GM12878 (cell line): Measurements from ENCODE around the gene TESK2. TPM values are rescaled to one million over a fixed set of nuclear protein-coding genes. Genes with fewer than 3 reads are reported as not detected.

Experiments
- ATAC-seq: fragments of 200-7000 bp; cut with Tn5 transposase; 3 replicates; pipeline ENCODE4 v1.9.1; 2020; ENCODE audit warnings: mild to moderate bottlenecking, moderate library complexity
- BruUV-seq: library from RNA; stranded (reverse); fragments of 400-500 nt; replicated peaks from 2 replicates; lab custom pipeline; 2021; lab: Mats Ljungman, UMichigan
- CTCF ChIA-PET: fragments of 300-600 bp; sonication (Branson Sonifier 250); formaldehyde crosslinking; extraction: SDS; loops from one replicate; lab custom pipeline; 2021; ENCODE audit warnings: inconsistent platforms; lab: Yijun Ruan, JAX
- POLR2A ChIA-PET: fragments of 350-600 bp; formaldehyde crosslinking; extraction: SDS; loops from one replicate; lab custom pipeline; 2021; ENCODE audit warnings: inconsistent platforms; lab: Charles Lee
- RAD21 ChIA-PET: fragments of 300-600 bp; sonication (Branson Sonifier 250); formaldehyde crosslinking; loops from one replicate; lab custom pipeline; 2023; ENCODE audit warnings: antibody characterized with exemption; ENCODE audit not compliant: unreplicated experiment; lab: Charles Lee
- SMC1A ChIA-PET: fragments of 300-600 bp; sonication (Branson Sonifier 250); formaldehyde crosslinking; loops from one replicate; lab custom pipeline; 2023; ENCODE audit not compliant: unreplicated experiment, uncharacterized antibody; lab: Charles Lee
- DNase-seq: peaks from one replicate; pipeline ENCODE4 v3.0.0-alpha.2; 2011; ENCODE audit warnings: low read depth, low spot score
- FAIRE-seq: peaks from 3 replicates; lab custom pipeline; 2011; peaks lifted over from hg19 to GRCh38; lab: Jason Lieb, UNC
- H2AFZ ChIP-seq: 2 replicates; pipeline ENCODE4 v1.6.0; 2011; ENCODE audit warnings: low read depth, low read length, control low read depth; ENCODE audit not compliant: control insufficient read depth
- H3K27ac ChIP-seq: 2 replicates; pipeline ENCODE4 v1.5.1; 2011; ENCODE audit warnings: control low read depth; ENCODE audit not compliant: control insufficient read depth, insufficient read depth
- H3K27me3 ChIP-seq, 2 experiments: replicated peaks in 1 of 2; 2 replicates each; pipeline versions ENCODE4 v1.6.0 to v1.6.1; 2011; ENCODE audit warnings: low read length in 1 of 2; ENCODE audit not compliant: control insufficient read depth in 2 of 2, insufficient read depth in 2 of 2
- H3K36me3 ChIP-seq, 2 experiments: 2 replicates each; pipeline ENCODE4 v1.5.1; 2011; ENCODE audit warnings: low read length in 1 of 2; ENCODE audit not compliant: control insufficient read depth in 2 of 2, insufficient read depth in 2 of 2
- H3K4me1 ChIP-seq: 2 replicates; pipeline ENCODE4 v1.6.1; 2011; ENCODE audit warnings: mild to moderate bottlenecking, low read length, moderate library complexity, mixed read lengths; ENCODE audit not compliant: control insufficient read depth, insufficient read depth
- H3K4me2 ChIP-seq: 2 replicates; pipeline ENCODE4 v1.6.0; 2011; ENCODE audit warnings: control low read depth; ENCODE audit not compliant: control insufficient read depth, insufficient read depth
- H3K4me3 ChIP-seq: fragments of 200-600 bp; sonication (generic); 2 replicates; pipeline ENCODE4 v1.5.1; 2016
- H3K79me2 ChIP-seq: 2 replicates; pipeline ENCODE4 v1.6.0; 2011; ENCODE audit warnings: low read length; ENCODE audit not compliant: control insufficient read depth, insufficient read depth
- H3K9ac ChIP-seq: 2 replicates; pipeline ENCODE4 v1.8.0; 2011; ENCODE audit warnings: low read length, control low read depth, mixed read lengths; ENCODE audit not compliant: control insufficient read depth, insufficient read depth
- H3K9me3 ChIP-seq: replicated peaks from 3 replicates; pipeline ENCODE4 v1.5.1; 2011; ENCODE audit warnings: mild to moderate bottlenecking, low read length; ENCODE audit not compliant: control insufficient read depth, insufficient read depth
- H4K20me1 ChIP-seq: 2 replicates; pipeline ENCODE4 v1.6.0; 2011; ENCODE audit not compliant: control insufficient read depth, insufficient read depth
- BACH1 ChIP-seq: fragments of 450-650 bp; IDR thresholded peaks from 2 replicates; pipeline ENCODE4 v1.6.1; 2017; ENCODE audit warnings: mild to moderate bottlenecking, borderline replicate concordance
- FOXK2 ChIP-seq: fragments of 450-650 bp; IDR thresholded peaks from 2 replicates; pipeline ENCODE4 v1.6.1; 2017; ENCODE audit warnings: mild to moderate bottlenecking, moderate library complexity
- LARP7 ChIP-seq: fragments of 450-650 bp; IDR thresholded peaks from 2 replicates; pipeline ENCODE4 v1.6.1; 2017; ENCODE audit warnings: mild to moderate bottlenecking
- MTA3 ChIP-seq: IDR thresholded peaks from 2 replicates; pipeline ENCODE4 v1.6.1; 2012; ENCODE audit warnings: low read length, inconsistent platforms, borderline replicate concordance
- NRF1 ChIP-seq: conservative IDR thresholded peaks from 2 replicates; pipeline ENCODE4 v1.6.1; 2011; ENCODE audit warnings: mild to moderate bottlenecking, low read depth, low read length, improper control_type of control experiment
- POLR2A ChIP-seq: IDR thresholded peaks from 2 replicates; pipeline ENCODE4 v1.6.1; 2011; ENCODE audit warnings: low read depth, mild to moderate bottlenecking, low read length
- RAD21 ChIP-seq: IDR thresholded peaks from 2 replicates; pipeline ENCODE4 v1.6.1; 2011; ENCODE audit warnings: mild to moderate bottlenecking, low read depth, low read length, moderate library complexity; ENCODE audit not compliant: insufficient read depth
- RFX5 ChIP-seq: IDR thresholded peaks from 2 replicates; pipeline ENCODE4 v1.6.1; 2011; ENCODE audit warnings: low read depth, low read length, improper control_type of control experiment
- SREBF1 ChIP-seq: IDR thresholded peaks from 2 replicates; pipeline ENCODE4 v1.6.1; 2012; ENCODE audit warnings: mild to moderate bottlenecking, low read length
- ZNF384 ChIP-seq: IDR thresholded peaks from 2 replicates; pipeline ENCODE4 v1.6.1; 2012; ENCODE audit warnings: low read depth, mild to moderate bottlenecking, low read length, improper control_type of control experiment, borderline replicate concordance
- WGBS: methylation state at CpG from one replicate; pipeline ENCODE4 v1.1.6; 2016; ENCODE audit warnings: low lambda C conversion rate; ENCODE audit not compliant: insufficient replicate concordance, insufficient coverage; ENCODE audit errors: missing lambda C conversion rate; 5-methylcytosine and 5-hydroxymethylcytosine counted together
- in situ Hi-C: fragments of 300-500 bp; cut with MboI; formaldehyde crosslinking; loops from 9 replicates; pipeline ENCODE4 v1.14.3; 2018; ENCODE audit warnings: mixed read lengths
- intact Hi-C: fragments of 100-400 bp; cut with micrococcal nuclease; formaldehyde crosslinking; loops from one replicate; pipeline ENCODE4 v1.14.2; 2022; ENCODE audit not compliant: unreplicated experiment
- polyA plus RNA-seq, 11 experiments: library from polyadenylated mRNA; depleted of rRNA in 4 of 11; unstranded in 6 of 11; stranded (reverse) in 5 of 11; fragments of >200 nt; fragmentation: Nextera tagmentation in 4 of 11; fragmentation: Illumina TruSeq in 1 of 11; extraction: Ambion mirVana in 4 of 11; extraction: Trizol in 1 of 11; gene quantifications; 1 replicate in 1 of 11; 2 replicates in 10 of 11; pipeline versions ENCODE4 v1.2.1 to v1.2.3, GENCODE V29; 2011 to 2016; ENCODE audit warnings: inconsistent platforms in 2 of 11, missing spikeins in 2 of 11, low read depth in 1 of 11
- total RNA-seq, 4 experiments: library from RNA; depleted of rRNA in 3 of 4; stranded (reverse); fragments of >200 nt in 3 of 4; fragmentation: Illumina TruSeq in 1 of 4; extraction: Trizol in 1 of 4; gene quantifications; 2 replicates each; pipeline versions ENCODE4 v1.2.1 to v1.2.3, GENCODE V29; 2013 to 2021
- TF ChIP-seq, protein P1 (sequence below), 3 experiments: IDR thresholded peaks in 2 of 3; conservative IDR thresholded peaks in 1 of 3; 2 replicates each; pipeline ENCODE4 v1.5.1; 2011; ENCODE audit warnings: low read depth in 3 of 3, low read length in 3 of 3, mild to moderate bottlenecking in 3 of 3, control low read depth in 2 of 3, moderate library complexity in 2 of 3, inconsistent platforms in 1 of 3, mixed read lengths in 1 of 3; ENCODE audit not compliant: control insufficient read depth in 2 of 3, insufficient read depth in 1 of 3; ENCODE audit errors: extremely low read depth in 1 of 3

Gene TESK2
- total and polyA plus RNA-seq, 10 of the 15 experiments (the other 5 are each of a cell fraction or from before 2014, with no cell fraction given), result 2.2 to 10.0 (median 5.7) TPM

DNA sequence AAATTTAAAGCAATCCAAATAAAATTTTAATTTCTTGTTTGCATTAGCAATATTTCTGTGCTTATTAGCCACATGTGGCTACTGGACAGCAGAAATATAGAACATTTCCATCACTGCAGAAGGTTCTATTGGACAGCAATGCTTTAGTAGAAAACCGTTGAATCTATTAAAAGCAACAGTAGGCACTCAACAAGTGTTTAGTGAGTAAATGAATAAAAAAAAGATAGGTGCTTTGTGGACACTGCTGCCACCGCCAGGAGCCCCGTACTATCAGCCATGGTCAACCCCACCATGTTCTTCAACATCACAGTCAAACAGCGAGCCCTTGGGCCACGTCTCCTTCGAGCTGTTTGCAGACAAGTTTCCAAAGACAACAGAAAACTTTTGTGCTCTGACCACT, 76.2 kb downstream of the TESK2 start:
- WGBS, result 71% methylated on average over 6 of the region's 6 CpGs
- RAD21 ChIA-PET, result no interaction called here

DNA sequence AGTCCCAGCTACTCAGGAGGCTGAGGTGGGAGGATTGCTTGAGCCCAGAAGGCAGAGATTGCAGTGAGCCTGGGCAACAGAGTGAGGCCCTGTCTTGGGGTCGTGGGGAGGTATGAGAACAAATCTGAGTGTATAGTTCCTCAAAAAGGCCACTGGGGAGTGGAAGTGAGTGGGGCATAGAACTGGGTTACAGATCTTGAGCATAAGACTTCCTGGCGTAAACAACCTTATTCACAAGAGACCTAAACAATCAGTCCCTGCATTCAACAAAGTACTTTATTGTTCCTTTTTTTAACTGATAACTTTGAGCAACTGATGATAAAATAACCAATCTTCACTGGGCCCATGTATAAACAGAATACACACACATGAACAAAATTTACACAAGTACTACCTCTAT, 78.1 kb downstream of the TESK2 start:
- no peak overlapping the region for H3K27ac ChIP-seq
- intact Hi-C loops, result no loop called here

More for the DNA sequence above, 76.2 kb downstream of the TESK2 start:
- H3K4me2 ChIP-seq, result no peak overlapping the region
- no peak overlapping the region for H3K27ac ChIP-seq
- no peaks in the 10 kb centered on the region for H3K36me3 ChIP-seq
- CTCF ChIA-PET, result interaction anchor here (1.9 kb wide), 1 partner anchor 77 kb away, joined by 5 read pairs; the partner anchor contains the start of gene TESK2
- no peaks in the 10 kb centered on the region for H3K27me3 ChIP-seq
- no peaks in the 10 kb centered on the region for H3K79me2 ChIP-seq
- SMC1A ChIA-PET, result interaction anchor here (0.7 to 1.6 kb wide), 4 partner anchors 9 to 77 kb away, joined by 3 to 4 read pairs (median 3); partner anchors contain the start of gene TESK2
- TF ChIP-seq LARP7 (no peak), MTA3 (no peak), BACH1 (no peak), FOXK2 (no peak)
- intact Hi-C loops, result no loop called here
- H4K20me1 ChIP-seq, result no peaks in the 10 kb centered on the region
- POLR2A ChIA-PET, result no interaction called here
- no peaks in the 10 kb centered on the region for H3K9me3 ChIP-seq
- in situ Hi-C loops, result no loop called here
- H2AFZ ChIP-seq, result no peak overlapping the region
- H3K4me1 ChIP-seq, result peaks cover 14% of the 10 kb centered on the region
- no peak for ATAC-seq
- no peak for DNase-seq
- H3K9ac ChIP-seq, result no peak overlapping the region
- FAIRE-seq, result no peak
- BruUV-seq, result no TSS peak
- H3K4me3 ChIP-seq, result no peak overlapping the region

More for the DNA sequence above, 78.1 kb downstream of the TESK2 start:
- no peak overlapping the region for H3K9ac ChIP-seq
- no peak overlapping the region for H3K4me3 ChIP-seq
- H3K27me3 ChIP-seq, result no peaks in the 10 kb centered on the region
- no peaks in the 10 kb centered on the region for H4K20me1 ChIP-seq
- peaks cover 14% of the 10 kb centered on the region for H3K4me1 ChIP-seq
- no peaks in the 10 kb centered on the region for H3K9me3 ChIP-seq
- 54% methylated on average over 2 of the region's 2 CpGs for WGBS
- CTCF ChIA-PET, result interaction anchor here (4.4 kb wide), 1 partner anchor 80 kb away, joined by 23 read pairs; no protein-coding TSS in a partner anchor
- POLR2A ChIA-PET, result no interaction called here
- in situ Hi-C loops, result no loop called here
- BruUV-seq, result no TSS peak
- FAIRE-seq (no peak), ATAC-seq (peak; percentile 55), DNase-seq (no peak)
- no peaks in the 10 kb centered on the region for H3K36me3 ChIP-seq
- TF ChIP-seq NRF1 (no peak), SREBF1 (no peak), POLR2A (no peak), RAD21 (peak; percentile 48), ZNF384 (no peak), RFX5 (no peak)
- TF ChIP-seq, protein P1, sequence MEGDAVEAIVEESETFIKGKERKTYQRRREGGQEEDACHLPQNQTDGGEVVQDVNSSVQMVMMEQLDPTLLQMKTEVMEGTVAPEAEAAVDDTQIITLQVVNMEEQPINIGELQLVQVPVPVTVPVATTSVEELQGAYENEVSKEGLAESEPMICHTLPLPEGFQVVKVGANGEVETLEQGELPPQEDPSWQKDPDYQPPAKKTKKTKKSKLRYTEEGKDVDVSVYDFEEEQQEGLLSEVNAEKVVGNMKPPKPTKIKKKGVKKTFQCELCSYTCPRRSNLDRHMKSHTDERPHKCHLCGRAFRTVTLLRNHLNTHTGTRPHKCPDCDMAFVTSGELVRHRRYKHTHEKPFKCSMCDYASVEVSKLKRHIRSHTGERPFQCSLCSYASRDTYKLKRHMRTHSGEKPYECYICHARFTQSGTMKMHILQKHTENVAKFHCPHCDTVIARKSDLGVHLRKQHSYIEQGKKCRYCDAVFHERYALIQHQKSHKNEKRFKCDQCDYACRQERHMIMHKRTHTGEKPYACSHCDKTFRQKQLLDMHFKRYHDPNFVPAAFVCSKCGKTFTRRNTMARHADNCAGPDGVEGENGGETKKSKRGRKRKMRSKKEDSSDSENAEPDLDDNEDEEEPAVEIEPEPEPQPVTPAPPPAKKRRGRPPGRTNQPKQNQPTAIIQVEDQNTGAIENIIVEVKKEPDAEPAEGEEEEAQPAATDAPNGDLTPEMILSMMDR (IDR thresholded peaks at IDR 0.05 in 2 of 3, conservative IDR thresholded peaks at IDR 0.05 in 1 of 3; ENCODE audit: control insufficient read depth in 2 of 3, extremely low read depth in 1 of 3, insufficient read depth in 1 of 3, low read depth in 3 of 3, low read length in 3 of 3), result peak in 1 of 3 experiments; percentile 12; a peak in 1 of 6 replicates
- H3K79me2 ChIP-seq, result no peaks in the 10 kb centered on the region
- SMC1A ChIA-PET, result interaction anchor here (1.0 to 1.7 kb wide), 3 partner anchors 12 to 39 kb away, joined by 3 to 4 read pairs (median 4); no protein-coding TSS in a partner anchor
- RAD21 ChIA-PET, result interaction anchor here (1.0 to 1.2 kb wide), 2 partner anchors 53 to 80 kb away, joined by 3 to 4 read pairs; no protein-coding TSS in a partner anchor
- no peak overlapping the region for H2AFZ ChIP-seq
- H3K4me2 ChIP-seq, result no peak overlapping the region
